ENCODE measurements around the gene FYTTD1. TPM values are rescaled to one million over a fixed set of nuclear protein-coding genes. Genes with fewer than 3 reads are reported as not detected.

Gene FYTTD1
- polyA plus RNA-seq, 5 donors = 73.1 to 112 (median 91.7) TPM

GRCh38 chr3:197736010-197736490 lies 13.6 kb upstream of the FYTTD1 start:
- no peak for DNase-seq

- DNase-seq = peak; percentile 92 to 93
Observed at GRCh38 chr3:197736491-197737318, 13.0 kb upstream of the FYTTD1 start, which contains the start of gene RUBCN. Gene RUBCN, minus strand, starts transcription at chr3:197736904. Its CDS starts 185 bp downstream, at chr3:197736719.

- DNase-seq = no peak
Observed at GRCh38 chr3:197737319-197737649, 12.4 kb upstream of the FYTTD1 start.

- DNase-seq = no peak
Observed at GRCh38 chr3:197737749-197738462, 11.8 kb upstream of the FYTTD1 start.

- DNase-seq = no peak
Observed at GRCh38 chr3:197742787-197743186, 6.9 kb upstream of the FYTTD1 start.

GRCh38 chr3:197746209-197746608 lies 3.5 kb upstream of the FYTTD1 start:
- DNase-seq = no peak

GRCh38 chr3:197746801-197747237 lies 2.9 kb upstream of the FYTTD1 start:
- no peak for DNase-seq

GRCh38 chr3:197748597-197749314 lies 927 bp upstream of the FYTTD1 start:
- no peak for DNase-seq

GRCh38 chr3:197749315-197749600 lies 425 bp upstream of the FYTTD1 start:
- no peak for DNase-seq

GRCh38 chr3:197750396-197750831 lies 731 bp downstream of the FYTTD1 start:
- DNase-seq = peak; percentile 50 to 51

- peak; percentile 7 to 16 for DNase-seq
Observed at GRCh38 chr3:197750858-197751737, 1.4 kb downstream of the FYTTD1 start.

GRCh38 chr3:197752107-197752506 lies 2.4 kb downstream of the FYTTD1 start:
- no peak for DNase-seq

- DNase-seq = no peak
Observed at GRCh38 chr3:197753263-197753662, 3.6 kb downstream of the FYTTD1 start.

- DNase-seq = no peak
Observed at GRCh38 chr3:197756704-197757103, 7.0 kb downstream of the FYTTD1 start.

GRCh38 chr3:197758512-197758911 lies 8.8 kb downstream of the FYTTD1 start:
- DNase-seq = no peak

- no peak for DNase-seq
Observed at GRCh38 chr3:197761784-197762183, 12.1 kb downstream of the FYTTD1 start.

- DNase-seq = no peak
Observed at GRCh38 chr3:197775317-197775716, 25.6 kb downstream of the FYTTD1 start.

GRCh38 chr3:197782230-197782629 lies 32.5 kb downstream of the FYTTD1 start:
- no peak for DNase-seq

GRCh38 chr3:197784019-197784585 lies 34.4 kb downstream of the FYTTD1 start:
- DNase-seq = no peak

- DNase-seq = no peak
Observed at GRCh38 chr3:197787412-197787811, 37.7 kb downstream of the FYTTD1 start.

GRCh38 chr3:197789309-197789708 lies 39.6 kb downstream of the FYTTD1 start:
- DNase-seq = no peak
